Activated CD4-positive, alpha-beta T cell treated with anti-CD3 and anti-CD28 coated beads, Interleukin-2, amount 50 U/mL, for 16 hours (primary cell): ENCODE measurements around the gene OTUD7B.
"Not testable (repeated sequence)": the region's sequence is repeated elsewhere in the genome, so short reads cannot be mapped to it uniquely, and the experiment has no call there.

Experiments
- DNase-seq: peaks from one replicate; pipeline ENCODE4 v3.0.0-alpha.2; 2020

OTUD7B gene

GRCh38 chr1:150010393-150011115 is at the start of gene OTUD7B:
OTUD7B (minus strand) TSS chr1:150010726; CDS start chr1:149977510, 33,216 bp downstream.
- peak; percentile 78 for DNase-seq

GRCh38 chr1:150060260-150060659 is 49.7 kb upstream of the OTUD7B start:
- no peak for DNase-seq

GRCh38 chr1:150056407-150056806 is 45.9 kb upstream of the OTUD7B start:
- no peak for DNase-seq

GRCh38 chr1:150055507-150055906 is 45.0 kb upstream of the OTUD7B start:
- DNase-seq, result not testable (repeated sequence)

- DNase-seq, result no peak
These were observed 43.4 kb upstream of the OTUD7B start for GRCh38 chr1:150053926-150054325.

- not testable (repeated sequence) for DNase-seq
These were observed 41.4 kb upstream of the OTUD7B start for GRCh38 chr1:150051905-150052412.

GRCh38 chr1:150051089-150051373 is 40.5 kb upstream of the OTUD7B start:
- DNase-seq, result no peak

GRCh38 chr1:150049926-150050325 is 39.4 kb upstream of the OTUD7B start:
- no peak for DNase-seq

GRCh38 chr1:150034336-150034735 is 23.8 kb upstream of the OTUD7B start:
- no peak for DNase-seq

- no peak for DNase-seq
These were observed 17.8 kb upstream of the OTUD7B start for GRCh38 chr1:150028322-150028721.

GRCh38 chr1:150024156-150024555 is 13.6 kb upstream of the OTUD7B start:
- DNase-seq, result no peak

GRCh38 chr1:150022357-150022756 is 11.8 kb upstream of the OTUD7B start:
- DNase-seq, result no peak

- no peak for DNase-seq
These were observed 10.7 kb upstream of the OTUD7B start for GRCh38 chr1:150021191-150021694.

- no peak for DNase-seq
These were observed 10.2 kb upstream of the OTUD7B start for GRCh38 chr1:150020711-150021110.

- no peak for DNase-seq
These were observed 7.6 kb upstream of the OTUD7B start for GRCh38 chr1:150018165-150018564.

GRCh38 chr1:150017206-150017750 is 6.8 kb upstream of the OTUD7B start:
- DNase-seq, result no peak

GRCh38 chr1:150015651-150016131 is 5.2 kb upstream of the OTUD7B start:
- no peak for DNase-seq

- no peak for DNase-seq
These were observed 2.1 kb upstream of the OTUD7B start for GRCh38 chr1:150012611-150013010.

GRCh38 chr1:150009604-150010392 is 728 bp downstream of the OTUD7B start:
- peak; percentile 74 for DNase-seq

- no peak for DNase-seq
These were observed 1.8 kb downstream of the OTUD7B start for GRCh38 chr1:150008699-150009098.

GRCh38 chr1:150006881-150007421 is 3.6 kb downstream of the OTUD7B start:
- DNase-seq, result no peak

GRCh38 chr1:150005606-150006005 is 4.9 kb downstream of the OTUD7B start:
- DNase-seq, result no peak

- DNase-seq, result no peak
These were observed 6.7 kb downstream of the OTUD7B start for GRCh38 chr1:150003801-150004200.
